NCI-H226 (cell line): ENCODE measurements around the gene NOVA2.
"Not testable (repeated sequence)": the region's sequence is repeated elsewhere in the genome, so short reads cannot be mapped to it uniquely, and the experiment has no call there.

Experiments used
- DNase-seq: peaks from one replicate; pipeline ENCODE4 v3.0.0-alpha.2; 2015

Gene NOVA2

DNA sequence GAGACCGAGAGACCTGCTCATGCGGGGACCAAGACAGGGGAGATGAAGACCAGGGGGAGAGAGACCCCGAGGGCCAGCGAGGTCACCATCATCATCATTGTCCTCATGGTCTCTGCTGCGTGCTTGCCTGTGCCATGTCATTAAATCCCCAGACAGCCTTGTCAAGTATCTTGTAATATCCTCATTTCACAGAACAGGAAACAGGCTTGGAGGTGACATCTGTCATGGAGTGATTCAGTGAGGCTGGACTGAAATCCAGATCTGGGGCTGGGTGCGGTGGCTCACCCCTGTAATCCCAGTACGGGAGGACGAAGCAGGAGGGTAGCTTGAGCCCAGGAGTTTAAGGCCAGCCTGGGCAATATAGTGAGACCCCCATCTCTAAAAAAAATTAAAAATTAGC, 53.2 kb downstream of the NOVA2 start:
- no peak for DNase-seq

DNA sequence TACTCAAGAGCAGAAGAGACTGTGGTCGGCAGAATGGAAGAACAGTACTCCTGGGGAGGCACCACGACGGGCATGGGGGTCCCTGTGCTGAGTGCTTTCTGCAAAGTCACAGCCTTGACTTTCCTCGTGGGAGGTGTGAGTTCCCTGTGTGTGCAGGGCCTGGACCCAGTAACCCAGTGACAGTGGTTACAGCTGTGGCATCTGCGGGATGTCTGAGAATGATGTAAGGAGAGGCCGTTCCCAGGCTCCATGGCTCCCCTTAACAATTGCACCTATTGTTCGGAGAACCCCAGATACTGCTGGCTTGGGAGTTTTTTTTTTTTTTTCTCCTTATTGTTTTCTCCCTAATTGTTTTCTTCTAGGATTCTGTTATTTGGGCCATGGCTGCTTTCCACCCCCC, 54.0 kb downstream of the NOVA2 start:
- no peak for DNase-seq

DNA sequence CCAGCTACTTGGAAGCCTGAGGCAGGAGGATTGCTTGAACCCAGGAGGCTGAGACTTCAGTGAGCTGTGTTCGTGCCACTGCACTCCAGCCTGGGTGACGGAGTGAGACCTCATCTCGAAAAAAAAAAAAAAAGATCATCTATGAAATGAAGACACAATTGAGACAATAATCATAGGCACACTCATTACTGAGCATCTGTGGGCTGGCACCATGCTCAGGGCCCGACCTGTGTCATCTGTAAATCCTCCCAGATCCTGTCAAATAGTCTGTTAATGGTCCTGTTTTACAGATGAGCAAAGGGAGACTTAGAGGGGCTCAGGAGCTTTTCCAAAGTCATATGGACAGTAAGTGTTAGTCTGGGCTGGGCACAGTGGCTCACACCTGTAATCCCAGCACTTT, 54.9 kb downstream of the NOVA2 start:
- no peak for DNase-seq

DNA sequence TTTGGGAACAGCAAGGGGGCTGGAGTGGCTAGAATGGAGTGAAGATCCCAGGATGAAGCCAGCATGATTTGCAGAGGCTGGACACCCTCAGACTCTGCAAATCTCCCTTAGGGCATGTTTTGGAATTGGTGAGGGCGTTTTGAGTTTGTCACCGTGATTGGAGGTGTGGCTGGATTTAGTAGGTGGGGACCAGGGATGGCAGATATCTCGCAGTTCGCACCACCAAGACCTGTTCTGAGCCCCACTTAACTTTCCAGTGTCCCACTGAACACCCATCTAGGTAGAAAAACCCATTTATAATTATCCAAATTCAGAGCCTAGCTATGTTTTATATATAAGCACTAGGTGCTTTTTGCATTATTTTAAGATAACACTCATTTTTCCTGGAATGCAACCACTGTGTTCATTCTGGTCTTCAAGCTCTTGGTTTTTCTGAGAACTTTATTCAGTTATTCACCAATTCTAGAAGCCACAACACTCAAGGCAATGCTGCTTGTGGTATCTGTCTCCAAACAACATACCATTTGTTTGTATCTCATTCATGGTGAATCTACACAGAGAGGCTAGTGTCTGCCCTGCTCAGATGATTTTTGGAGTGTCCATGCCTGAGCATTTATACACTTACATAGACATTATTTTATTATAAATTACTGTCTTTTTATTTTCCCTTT, 56.1 kb downstream of the NOVA2 start:
- DNase-seq: no peak

DNA sequence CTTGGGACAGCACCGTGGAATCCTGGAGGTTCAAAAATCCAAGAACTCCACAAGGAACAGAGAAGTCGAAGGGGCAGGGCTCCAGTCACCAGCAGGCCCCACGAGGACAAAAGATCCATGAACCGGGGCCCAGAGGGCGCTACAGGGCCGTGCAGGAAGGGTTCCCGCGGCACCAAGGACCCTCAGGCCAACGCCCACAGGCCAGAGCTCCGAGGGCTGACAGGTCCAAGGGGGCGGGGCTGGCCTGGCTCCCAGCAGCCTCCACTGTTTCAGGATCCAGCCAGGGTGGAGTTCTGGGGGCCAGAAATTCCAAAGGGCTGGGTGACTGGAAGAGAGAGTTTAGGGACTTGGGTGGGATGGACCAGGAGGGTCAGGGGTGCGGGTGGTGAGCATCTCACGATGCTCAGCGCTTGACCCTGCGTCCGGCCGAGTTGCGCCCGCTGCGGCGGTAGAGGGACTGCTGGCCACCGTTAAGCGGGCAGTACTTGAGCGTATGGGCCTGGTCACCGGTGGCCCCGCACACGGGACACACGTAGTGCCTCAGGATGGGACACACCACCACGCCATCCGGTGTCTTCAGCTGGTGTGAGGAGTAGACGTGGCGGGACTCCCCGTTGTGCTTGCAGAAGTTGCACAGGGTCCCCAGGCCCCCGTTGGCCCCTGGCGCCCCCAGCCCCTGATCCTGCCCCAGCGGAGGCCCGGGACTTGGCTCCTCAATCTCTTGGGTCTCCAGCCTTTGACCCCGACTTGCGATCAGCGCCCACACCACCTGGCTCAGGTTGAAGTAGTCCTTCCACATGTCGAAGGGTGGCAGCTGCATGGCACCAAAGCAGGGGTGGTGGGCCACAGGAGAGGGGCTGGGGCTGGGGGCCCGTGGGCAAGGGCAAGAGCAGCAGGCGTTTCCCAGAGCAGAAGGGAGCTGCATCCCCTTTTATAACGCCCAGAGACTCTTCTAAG, 59.5 kb downstream of the NOVA2 start, which contains the start of gene NANOS2:
TSS of gene NANOS2 (minus strand) at position 905 of the 957 bp plus-strand sequence. CDS start at position 820, 85 bp downstream.
- no peak for DNase-seq

DNA sequence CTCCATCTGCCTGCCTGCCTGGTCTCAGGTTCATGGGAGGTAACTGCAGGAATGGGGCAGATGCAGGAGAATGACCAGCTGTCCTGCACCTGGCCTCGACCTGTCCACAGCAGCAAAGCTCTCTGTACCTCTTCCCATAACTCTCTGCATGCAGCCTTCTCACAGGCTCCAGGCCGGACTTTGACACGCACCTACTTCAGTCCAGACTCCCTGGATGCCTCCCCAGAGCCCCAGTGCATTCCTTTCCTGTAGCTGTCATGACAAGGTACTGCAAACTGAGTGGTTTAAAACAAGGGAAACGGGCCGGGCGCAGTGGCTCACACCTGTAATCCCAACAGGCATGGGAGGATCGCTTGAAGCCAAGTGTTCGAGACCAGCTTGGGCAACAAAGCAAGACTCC, 62.4 kb downstream of the NOVA2 start:
- no peak for DNase-seq

DNA sequence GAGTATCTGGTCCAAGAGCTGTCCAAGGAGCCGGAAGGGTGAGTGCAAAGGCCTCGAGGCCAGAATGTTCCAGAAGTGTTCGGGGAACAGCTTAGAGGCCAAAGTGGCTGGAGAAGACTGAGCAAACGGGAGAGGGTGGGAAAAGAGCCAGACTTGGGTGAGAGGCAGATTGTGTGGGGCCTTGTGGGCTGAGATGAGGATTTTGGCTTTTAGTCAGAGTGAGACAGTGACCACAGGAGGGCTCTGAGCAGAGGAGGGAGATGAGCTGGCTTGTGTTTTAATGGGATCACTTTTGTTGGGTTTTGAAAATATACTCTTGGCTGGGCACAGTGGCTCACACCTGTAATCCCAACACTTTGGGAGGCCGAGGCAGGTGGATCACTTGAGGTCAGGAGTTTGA, 64.7 kb downstream of the NOVA2 start:
- no peak for DNase-seq

DNA sequence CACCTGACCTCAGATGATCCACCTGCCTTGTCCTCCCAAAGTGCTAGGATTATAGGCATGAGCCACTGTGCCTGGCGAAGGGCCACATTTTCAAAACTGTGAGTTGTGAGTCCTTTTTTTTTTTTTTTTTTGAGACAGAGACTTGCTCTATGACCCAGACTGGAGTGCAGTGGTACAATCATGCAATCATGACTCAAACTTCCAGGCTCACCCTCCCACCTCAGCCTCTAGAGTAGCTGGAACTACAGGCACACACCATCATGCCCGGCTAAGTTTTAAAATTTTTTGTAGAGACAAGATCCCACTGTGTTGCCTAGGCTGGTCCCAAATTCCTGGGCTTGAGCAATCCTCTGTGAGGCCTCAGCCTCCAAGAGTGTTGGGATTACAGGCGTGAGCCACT, 67.4 kb downstream of the NOVA2 start:
- DNase-seq: peak; percentile 33

DNA sequence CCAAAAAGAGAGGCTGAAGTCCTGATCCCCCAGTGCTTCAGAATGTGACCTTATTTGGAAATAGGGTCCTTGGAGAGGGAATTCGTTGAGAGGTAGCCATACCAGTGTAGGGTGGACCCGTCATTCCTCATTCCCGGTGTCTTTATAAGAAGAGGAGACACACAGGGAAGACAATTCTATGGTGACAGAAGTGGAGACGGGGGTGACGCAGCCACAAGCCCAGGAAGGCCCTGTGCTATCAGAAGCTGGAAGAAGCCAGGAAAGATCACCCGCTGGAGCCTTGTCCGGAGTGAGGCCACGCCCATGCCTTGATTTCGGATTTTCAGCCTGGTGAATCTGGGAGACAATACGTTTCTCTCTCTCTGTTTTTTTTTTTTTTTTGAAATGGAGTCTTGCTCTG, 68.7 kb downstream of the NOVA2 start:
- no peak for DNase-seq

DNA sequence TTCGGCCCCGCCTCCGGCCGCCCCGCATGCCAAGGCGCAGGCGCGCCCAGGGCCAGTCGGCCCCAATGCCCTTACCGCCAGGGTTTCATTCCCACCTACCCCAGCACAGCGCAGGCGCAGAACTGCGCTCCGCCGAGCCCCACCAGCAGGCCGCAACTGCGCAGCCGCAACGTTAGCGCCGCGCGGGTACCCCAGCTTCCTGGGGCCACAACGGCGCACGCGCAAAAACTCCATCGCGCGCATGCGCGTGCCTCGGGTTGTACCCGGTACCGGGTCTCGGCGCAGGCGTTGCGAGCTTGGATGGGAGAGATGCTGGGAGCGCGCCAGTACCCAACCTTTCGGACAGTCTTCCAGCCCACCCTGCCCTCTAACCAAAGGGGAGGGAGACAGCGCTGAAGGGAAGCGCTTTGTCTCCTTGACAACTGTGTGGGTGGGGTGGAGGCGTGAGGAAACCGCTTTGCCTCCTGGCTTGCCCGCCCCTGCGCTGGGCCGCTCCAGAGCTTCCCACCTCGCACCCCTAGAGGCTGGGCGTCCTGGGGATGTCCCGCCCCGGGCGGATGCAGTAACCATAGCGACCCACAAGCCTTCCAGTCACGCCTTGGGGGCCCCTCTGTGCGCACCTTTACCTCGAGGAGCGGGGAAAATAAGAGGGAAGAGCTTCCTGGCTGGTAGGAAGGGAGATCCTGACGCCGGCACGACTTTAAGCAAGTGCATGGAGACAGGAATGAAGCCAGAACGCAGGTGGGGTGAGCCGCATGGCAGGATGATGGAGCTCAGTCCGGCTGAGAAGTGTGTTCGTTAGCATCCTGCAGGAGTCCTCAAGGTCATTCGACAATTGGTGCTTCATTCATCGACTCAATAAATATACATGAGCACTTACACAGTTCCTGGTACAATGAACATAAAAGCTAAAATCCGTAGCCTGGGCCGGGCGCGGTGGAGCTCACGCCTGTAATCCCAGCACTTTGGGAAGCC, 70.7 kb downstream of the NOVA2 start:
- peak; percentile 90 for DNase-seq

DNA sequence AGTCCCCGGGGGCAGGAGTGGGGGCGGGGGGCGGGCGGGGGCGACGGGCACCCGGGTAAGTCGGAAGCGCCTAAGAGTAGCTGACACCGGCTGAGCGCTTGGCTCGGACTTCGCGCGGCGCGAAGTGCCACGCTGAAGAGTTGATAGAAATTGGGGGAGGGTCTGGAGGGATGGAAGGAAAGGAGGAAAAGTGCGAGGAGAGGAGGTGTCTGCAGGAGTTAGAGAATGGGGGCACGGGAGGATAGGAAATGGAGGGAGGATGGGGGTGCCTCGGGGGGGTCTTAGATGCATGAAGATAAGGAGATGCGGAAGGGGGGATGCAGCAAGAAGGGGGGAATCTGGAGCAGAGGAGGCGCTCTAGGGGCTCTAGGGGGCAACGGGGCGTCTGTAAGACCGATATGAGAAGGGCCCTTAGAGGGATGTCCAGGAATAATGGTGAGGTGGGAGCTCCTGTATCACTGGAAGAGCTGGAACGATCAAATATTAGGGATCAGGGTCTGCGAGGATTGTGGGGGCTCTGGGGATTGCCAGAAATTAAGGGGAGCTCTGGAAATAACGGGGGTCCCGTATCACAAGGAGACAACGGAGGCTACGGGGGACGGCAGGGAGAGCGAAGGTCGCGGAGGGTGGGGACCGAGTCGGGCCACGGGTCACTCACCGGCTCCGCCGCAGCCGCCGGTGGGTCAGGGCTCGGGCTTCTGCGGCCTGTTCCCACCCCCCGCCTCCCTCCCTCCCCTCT, 71.6 kb downstream of the NOVA2 start, which contains the start of gene MYPOP:
TSS of gene MYPOP (minus strand) at position 702 of the 739 bp plus-strand sequence. CDS start 840 bp downstream, outside the sequence.
- DNase-seq: no peak

DNA sequence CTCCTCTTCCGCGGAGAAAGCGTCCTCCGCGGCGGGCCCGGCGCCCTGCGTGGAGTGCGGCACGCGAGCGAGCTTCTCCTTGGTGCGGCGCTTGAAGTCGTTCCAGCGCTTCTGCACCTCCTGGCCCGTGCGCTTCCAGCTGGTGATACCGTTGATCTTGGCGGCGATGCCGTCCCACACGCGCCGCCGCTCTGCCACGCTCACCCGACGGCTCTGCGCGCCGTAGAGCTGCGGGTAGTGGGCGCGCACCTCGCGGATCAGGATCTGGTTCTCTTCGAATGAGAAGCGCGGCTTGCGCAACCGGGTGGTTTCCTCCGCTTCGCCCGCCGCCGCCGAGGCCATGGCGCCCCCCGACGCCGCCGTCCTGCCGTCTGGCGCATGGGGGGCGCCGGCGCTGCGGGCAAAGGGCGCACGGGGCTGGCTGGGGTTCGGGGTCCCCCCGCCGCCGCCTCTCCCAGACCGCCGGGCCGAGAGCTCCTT, 72.2 kb downstream of the NOVA2 start:
- DNase-seq: no peak

DNA sequence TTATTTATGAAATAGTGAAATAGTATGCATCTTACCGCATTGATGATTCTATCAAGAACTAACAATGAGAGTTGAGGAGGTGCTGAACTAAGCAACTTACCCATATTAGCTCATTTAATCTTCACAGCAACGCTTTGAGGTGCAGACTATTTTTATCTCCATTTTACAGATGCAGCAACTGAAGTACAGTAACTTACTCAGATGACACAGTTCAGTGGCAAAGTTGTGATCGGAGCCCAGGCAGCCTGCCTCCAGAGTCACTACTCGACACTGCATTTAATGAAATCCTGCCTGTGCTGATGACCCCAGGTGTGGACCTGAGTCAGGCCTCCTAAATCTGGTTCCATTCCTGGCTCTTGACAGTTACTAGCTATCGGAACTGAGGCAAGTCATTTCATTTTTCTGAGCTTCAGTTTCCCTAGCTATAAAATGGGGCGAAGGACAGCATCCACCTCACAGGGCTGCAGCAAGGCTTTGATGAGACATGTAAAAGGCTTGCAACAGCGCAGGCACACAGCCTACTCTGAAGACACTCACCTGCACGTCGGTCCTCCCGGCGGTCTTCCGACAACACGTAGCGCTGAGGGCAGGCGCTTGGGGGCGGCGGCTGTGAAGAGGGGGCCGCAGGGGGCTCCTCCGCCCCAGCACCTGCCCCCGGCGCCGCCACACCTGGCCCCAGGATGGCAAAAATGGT, 72.8 kb downstream of the NOVA2 start:
- DNase-seq: no peak

DNA sequence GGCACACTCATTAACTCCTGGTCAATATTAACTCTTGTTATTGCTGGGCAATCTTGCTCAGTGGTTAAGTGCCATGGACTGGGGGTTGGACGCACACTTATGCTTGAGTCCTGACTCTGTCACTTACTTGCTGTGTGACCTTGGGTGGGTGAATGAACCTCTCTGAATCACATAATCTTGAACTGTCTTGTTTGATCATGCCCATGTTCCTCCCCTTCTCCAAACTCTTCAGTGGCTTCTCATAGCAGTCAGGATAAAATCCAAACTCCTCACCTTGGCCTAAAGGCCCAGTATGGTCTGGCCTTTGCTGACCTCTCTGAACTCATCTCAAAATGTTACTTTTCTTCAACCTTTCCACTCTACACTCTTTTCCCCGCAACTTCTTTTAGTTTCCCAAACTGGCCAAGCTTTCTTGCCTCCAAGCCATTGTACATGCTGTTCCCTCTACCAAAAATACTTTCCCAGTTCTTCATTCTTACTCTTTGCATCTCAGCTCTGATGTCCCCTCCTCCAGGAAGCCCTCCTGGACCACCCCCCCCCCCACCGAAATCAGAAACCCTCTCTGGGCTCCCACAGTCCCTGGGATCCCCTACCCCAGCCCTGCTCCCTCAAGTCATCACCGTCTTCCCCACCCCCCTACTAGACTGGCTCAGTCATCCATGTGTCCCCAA, 73.6 kb downstream of the NOVA2 start:
- DNase-seq: no peak

DNA sequence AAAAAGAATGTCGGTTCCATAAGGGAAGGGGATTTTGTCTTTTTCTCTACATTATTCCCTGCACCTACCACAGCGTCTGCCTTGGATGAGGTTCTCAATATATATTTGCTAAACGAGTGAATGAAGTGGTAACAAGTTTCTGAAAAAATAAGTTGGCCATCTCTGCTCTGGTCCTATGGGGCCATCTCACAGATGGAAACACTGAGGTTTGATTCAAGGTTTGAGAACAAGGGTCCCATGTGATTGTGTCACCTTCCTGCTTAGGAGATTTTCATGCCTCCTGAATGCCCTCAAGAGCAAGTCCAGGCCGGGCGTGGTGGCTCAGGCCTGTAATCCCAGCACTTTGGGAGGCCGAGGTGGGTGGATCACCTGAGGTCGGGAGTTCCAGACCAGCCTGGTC, 74.4 kb downstream of the NOVA2 start:
- no peak for DNase-seq

DNA sequence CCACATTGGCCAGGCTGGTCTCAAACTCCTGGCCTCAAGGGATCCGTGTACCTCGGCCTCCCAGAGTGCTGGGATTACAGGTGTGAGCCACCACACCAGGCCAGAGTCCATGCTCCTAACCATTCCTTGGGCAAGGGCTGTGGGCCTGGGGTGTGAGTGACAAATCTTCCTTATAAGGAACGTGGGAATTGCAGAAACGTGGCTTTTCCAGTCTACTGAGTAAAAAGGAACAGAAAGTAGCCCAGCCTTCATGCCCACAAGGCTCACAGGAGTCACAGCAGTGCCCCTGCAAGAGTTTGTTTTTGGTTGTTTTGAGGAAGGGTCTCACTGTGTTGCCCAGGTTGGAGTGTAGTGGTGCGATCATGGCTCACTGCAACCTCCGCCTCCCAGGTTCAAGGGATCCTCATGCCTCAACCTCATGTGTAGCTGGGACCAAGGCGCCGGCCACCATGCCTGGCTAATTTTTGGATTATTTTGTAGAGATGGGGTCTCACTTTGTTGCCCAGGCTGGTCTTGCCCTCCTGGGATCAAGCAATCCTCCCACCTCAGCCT, 76.3 kb downstream of the NOVA2 start:
- DNase-seq: no peak

DNA sequence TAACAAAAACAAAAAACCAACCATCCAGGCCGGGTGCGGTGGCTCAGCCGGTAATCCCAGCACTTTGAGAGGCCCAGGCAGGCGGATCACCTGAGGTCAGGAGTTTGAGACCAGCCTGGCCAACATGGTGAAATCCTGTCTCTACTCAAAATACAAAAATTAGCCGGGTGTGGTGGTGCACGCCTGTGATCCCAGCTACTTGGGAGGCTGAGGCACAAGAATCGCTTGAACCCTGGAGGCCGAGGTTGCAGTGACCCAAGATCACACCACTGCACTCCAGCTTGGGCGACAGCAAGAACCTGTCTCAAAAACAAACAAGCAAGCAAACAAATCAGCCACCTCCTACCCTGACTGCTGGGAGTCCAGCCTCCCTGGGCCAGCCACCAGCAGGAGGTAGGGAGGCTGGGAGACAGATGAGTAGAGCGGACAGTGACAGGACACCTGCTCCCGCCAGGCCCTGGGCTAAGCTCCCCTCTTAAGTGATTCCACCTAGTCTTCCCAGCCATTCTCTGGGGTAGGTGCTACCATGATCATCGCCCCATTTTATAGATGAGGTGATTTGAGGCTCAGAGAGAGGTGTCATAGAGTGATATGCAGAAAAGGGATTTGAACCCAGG, 77.6 kb downstream of the NOVA2 start:
- not testable (repeated sequence) for DNase-seq

DNA sequence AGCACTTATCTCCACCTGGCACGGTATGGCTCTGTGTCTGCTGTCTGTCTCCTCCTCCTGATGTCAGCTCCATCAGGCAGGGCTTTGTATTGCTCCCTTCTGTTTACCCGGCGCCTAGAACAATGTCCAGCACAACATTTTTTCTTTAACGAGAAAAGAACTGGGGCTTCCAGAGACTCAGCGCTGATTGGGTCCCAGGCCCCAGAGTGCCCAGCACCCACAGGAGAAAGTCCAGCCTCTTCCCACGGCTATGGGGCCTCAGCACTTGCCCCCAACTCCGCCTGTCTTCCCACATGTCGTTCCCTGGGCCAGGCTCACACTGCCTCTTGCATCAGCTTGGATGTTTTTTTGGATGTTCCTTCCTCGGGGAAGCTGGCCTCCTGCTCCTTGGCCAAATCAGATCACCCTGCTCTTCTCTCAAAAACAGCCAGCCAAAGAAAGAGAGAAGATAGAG, 78.1 kb downstream of the NOVA2 start:
- no peak for DNase-seq

DNA sequence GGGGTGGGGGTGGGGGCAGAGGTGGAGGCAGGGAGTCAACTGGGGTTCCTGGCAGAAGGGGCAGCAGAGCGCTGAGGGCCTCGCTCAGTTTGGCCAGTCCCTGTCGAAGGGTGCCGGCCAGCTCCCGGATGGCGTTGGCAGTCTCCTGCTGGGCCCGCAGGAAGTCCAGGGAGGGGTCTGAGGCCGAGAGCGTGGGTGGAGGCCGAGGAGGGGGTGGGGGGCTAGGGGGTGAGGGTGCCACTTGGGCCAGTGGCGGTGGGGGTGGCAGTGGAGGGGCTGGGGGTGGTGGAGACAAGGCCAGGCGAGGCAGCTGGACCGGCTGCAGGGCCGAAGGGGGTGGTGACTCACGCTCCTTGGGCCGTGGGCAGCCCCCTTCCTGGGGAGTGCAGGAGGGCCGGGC, 82.8 kb downstream of the NOVA2 start:
- no peak for DNase-seq
